SK-N-SH (cell line): ENCODE measurements around the gene EAF1. TPM values are rescaled to one million over a fixed set of nuclear protein-coding genes. Genes with fewer than 3 reads are reported as not detected.

Source experiments
- CTCF ChIA-PET: fragments of 300-600, 350-600 bp; formaldehyde crosslinking; extraction: SDS; loops from one replicate; lab custom pipeline; 2021; lab: Yijun Ruan, JAX
- POLR2A ChIA-PET: fragments of 350-600 bp; sonication (Branson Sonifier 250); formaldehyde crosslinking; extraction: SDS; loops from one replicate; lab custom pipeline; 2020; ENCODE audit warnings: antibody characterized with exemption, inconsistent platforms; lab: Yijun Ruan, JAX
- DNase-seq: peaks from one replicate; pipeline ENCODE4 v3.0.0; 2012
- H2AFZ ChIP-seq: fragments of 200-600 bp; sonication (generic); 2 replicates; pipeline ENCODE4 v1.8.1; 2016; ENCODE audit warnings: antibody characterized with exemption, mild to moderate bottlenecking, low read depth
- H3F3A ChIP-seq: fragments of 200-600 bp; sonication (generic); replicated peaks from 2 replicates; pipeline ENCODE3; 2016; ENCODE audit warnings: antibody characterized with exemption, mild to moderate bottlenecking; ENCODE audit not compliant: insufficient read depth
- H3K27ac ChIP-seq, 2 experiments: fragments of 200-500 bp in 1 of 2; fragments of 200-600 bp in 1 of 2; sonication (Bioruptor generic) in 1 of 2; sonication (generic), shearing (Covaris generic) in 1 of 2; 2 replicates each; pipeline versions ENCODE4 v1.5.1 to v1.6.1; 2014 to 2016; ENCODE audit warnings: low read depth in 2 of 2, inconsistent platforms in 1 of 2, low read length in 1 of 2, mild to moderate bottlenecking in 1 of 2, mixed read lengths in 1 of 2
- H3K27me3 ChIP-seq: fragments of 200-600 bp; sonication (generic), shearing (Covaris generic); 2 replicates; pipeline ENCODE4 v1.6.1; 2016; ENCODE audit warnings: mixed run types; ENCODE audit not compliant: insufficient read depth
- H3K36me3 ChIP-seq, 2 experiments: fragments of 200-500 bp in 1 of 2; fragments of 200-600 bp in 1 of 2; sonication (Bioruptor generic) in 1 of 2; sonication (generic) in 1 of 2; replicated peaks in 1 of 2; 2 replicates each; pipeline versions ENCODE3 to v1.5.1; 2014 to 2016; ENCODE audit warnings: low read length in 1 of 2, mild to moderate bottlenecking in 1 of 2; ENCODE audit not compliant: insufficient read depth in 2 of 2, control insufficient read depth in 1 of 2
- H3K4me1 ChIP-seq, 2 experiments: fragments of 200-500 bp in 1 of 2; fragments of 200-600 bp in 1 of 2; sonication (Bioruptor generic) in 1 of 2; sonication (generic), shearing (Covaris generic) in 1 of 2; 2 replicates each; pipeline versions ENCODE4 v1.5.1 to v1.6.1; 2014 to 2016; ENCODE audit warnings: low read depth in 1 of 2, low read length in 1 of 2, mixed run types in 1 of 2; ENCODE audit not compliant: insufficient read depth in 2 of 2, control insufficient read depth in 1 of 2
- H3K4me2 ChIP-seq: fragments of 200-600 bp; sonication (generic), shearing (Covaris generic); 2 replicates; pipeline ENCODE4 v1.6.1; 2017; ENCODE audit warnings: mixed run types
- H3K4me3 ChIP-seq, 2 experiments: fragments of 200-500 bp in 1 of 2; fragments of 200-600 bp in 1 of 2; sonication (Bioruptor generic) in 1 of 2; sonication (generic), shearing (Covaris generic) in 1 of 2; 2 replicates each; pipeline versions ENCODE4 v1.5.1 to v1.8.1; 2014 to 2016; ENCODE audit warnings: low read depth in 2 of 2, inconsistent platforms in 1 of 2, low read length in 1 of 2, mild to moderate bottlenecking in 1 of 2, mixed read lengths in 1 of 2, moderate library complexity in 1 of 2
- H3K79me2 ChIP-seq: fragments of 200-600 bp; sonication (generic); 2 replicates; pipeline ENCODE4 v1.8.1; 2017; ENCODE audit warnings: mild to moderate bottlenecking; ENCODE audit not compliant: insufficient read depth
- H3K9ac ChIP-seq: fragments of 200-600 bp; sonication (generic); 2 replicates; pipeline ENCODE4 v1.6.1; 2017; ENCODE audit warnings: mixed run types
- H3K9me2 ChIP-seq: fragments of 200-600 bp; sonication (generic); 2 replicates; pipeline ENCODE4 v1.6.1; 2017; ENCODE audit warnings: mixed run types
- H3K9me3 ChIP-seq: fragments of 200-600 bp; sonication (generic); 2 replicates; pipeline ENCODE4 v1.6.1; 2017; ENCODE audit warnings: mixed run types, mild to moderate bottlenecking, moderate library complexity
- H4K20me1 ChIP-seq: fragments of 200-600 bp; sonication (generic); 2 replicates; pipeline ENCODE4 v1.6.1; 2017; ENCODE audit warnings: mild to moderate bottlenecking, mixed run types; ENCODE audit not compliant: insufficient read depth
- CHD2 ChIP-seq: fragments of 150-350 bp; IDR thresholded peaks from 2 replicates; pipeline ENCODE4 v1.6.1; 2018; ENCODE audit warnings: low read length; ENCODE audit not compliant: partially characterized antibody
- EZH2phosphoT487 ChIP-seq: fragments of 200-600 bp; sonication (generic); IDR thresholded peaks from 2 replicates; pipeline ENCODE4 v1.6.1; 2017; ENCODE audit warnings: low read depth, mixed run types, mild to moderate bottlenecking, antibody characterized with exemption, moderate library complexity, borderline replicate concordance
- FOSL2 ChIP-seq: IDR thresholded peaks from 2 replicates; pipeline ENCODE4 v1.4.0; 2012; ENCODE audit warnings: low read depth, mild to moderate bottlenecking, moderate library complexity, borderline replicate concordance
- FOXJ3 ChIP-seq: sonication (generic); formaldehyde crosslinking; IDR thresholded peaks from 2 replicates; pipeline ENCODE4 v1.5.1; 2020; ENCODE audit warnings: mild to moderate bottlenecking, missing genetic modification reagents
- FOXM1 ChIP-seq: IDR thresholded peaks from 2 replicates; pipeline ENCODE4 v1.4.0; 2012; ENCODE audit warnings: low read depth, mild to moderate bottlenecking
- IRF3 ChIP-seq: fragments of 150-350 bp; IDR thresholded peaks from 2 replicates; pipeline ENCODE4 v1.6.1; 2016; ENCODE audit warnings: mild to moderate bottlenecking, low read depth, low read length
- MAX ChIP-seq: IDR thresholded peaks from 2 replicates; pipeline ENCODE4 v1.4.0; 2012; ENCODE audit warnings: low read depth
- MEF2A ChIP-seq: IDR thresholded peaks from 2 replicates; pipeline ENCODE4 v1.4.0; 2012; ENCODE audit warnings: low read depth, borderline replicate concordance
- MXI1 ChIP-seq: IDR thresholded peaks from 2 replicates; pipeline ENCODE4 v1.6.1; 2012; ENCODE audit warnings: mild to moderate bottlenecking, low read depth, low read length, improper control_type of control experiment
- NFIC ChIP-seq: IDR thresholded peaks from 2 replicates; pipeline ENCODE4 v1.4.0; 2012; ENCODE audit warnings: borderline replicate concordance
- NRF1 ChIP-seq: IDR thresholded peaks from 2 replicates; pipeline ENCODE4 v1.6.1; 2012; ENCODE audit warnings: low read depth, mild to moderate bottlenecking, low read length
- PBX3 ChIP-seq: IDR thresholded peaks from 2 replicates; pipeline ENCODE4; 2012
- RAD21 ChIP-seq: IDR thresholded peaks from 2 replicates; pipeline ENCODE4 v1.6.1; 2012; ENCODE audit warnings: mild to moderate bottlenecking, low read length
- RCOR1 ChIP-seq: fragments of 150-350 bp; IDR thresholded peaks from 2 replicates; pipeline ENCODE4 v1.6.1; 2017; ENCODE audit warnings: antibody characterized with exemption, low read length
- RFX5 ChIP-seq: IDR thresholded peaks from 2 replicates; pipeline ENCODE4 v1.6.1; 2012; ENCODE audit warnings: mild to moderate bottlenecking, improper control_type of control experiment, low read length
- SIN3A ChIP-seq: IDR thresholded peaks from 2 replicates; pipeline ENCODE4 v1.6.1; 2012; ENCODE audit warnings: low read depth, mild to moderate bottlenecking, low read length, moderate library complexity, borderline replicate concordance
- SMC3 ChIP-seq: IDR thresholded peaks from 2 replicates; pipeline ENCODE4 v1.6.1; 2012; ENCODE audit warnings: low read depth, low read length, improper control_type of control experiment
- TAF1 ChIP-seq: IDR thresholded peaks from 2 replicates; pipeline ENCODE4 v1.6.1; 2012; ENCODE audit warnings: low read depth, mild to moderate bottlenecking, low read length, moderate library complexity, borderline replicate concordance
- TCF12 ChIP-seq: IDR thresholded peaks from 2 replicates; pipeline ENCODE4 v1.4.0; 2012
- TEAD4 ChIP-seq: IDR thresholded peaks from 2 replicates; pipeline ENCODE4 v1.4.0; 2012; ENCODE audit warnings: mild to moderate bottlenecking, borderline replicate concordance; ENCODE audit not compliant: insufficient read depth
- USF2 ChIP-seq: fragments of 150-350 bp; IDR thresholded peaks from 2 replicates; pipeline ENCODE4 v1.6.1; 2017; ENCODE audit warnings: antibody characterized with exemption, low read length, low read depth, borderline replicate concordance
- YY1 ChIP-seq: IDR thresholded peaks from 2 replicates; pipeline ENCODE4 v1.4.0; 2012; ENCODE audit warnings: low read depth, mild to moderate bottlenecking
- WGBS: methylation state at CpG from one replicate; pipeline ENCODE4 v1.1.6; 2017; ENCODE audit warnings: low lambda C conversion rate; 5-methylcytosine and 5-hydroxymethylcytosine counted together
- polyA plus RNA-seq, 3 experiments: library from polyadenylated mRNA; depleted of rRNA; stranded (reverse); fragments of >200 nt; gene quantifications; 2 replicates each; pipeline ENCODE4 v1.2.3, GENCODE V29; 2012

Gene EAF1
- polyA plus RNA-seq, 1 of the 3 experiments (the other 2 are of a cell fraction): 10.0 TPM

- WGBS: 96% methylated on average over 6 of the region's 6 CpGs
- H3K4me2 ChIP-seq: no peak overlapping the region
- TF ChIP-seq FOXJ3 (CRISPR knock-in tag) (no peak), SIN3A (no peak), FOSL2 (no peak), SMC3 (no peak), CHD2 (no peak), TAF1 (no peak), MEF2A (no peak), TCF12 (no peak), MAX (no peak), IRF3 (no peak)
These were observed 8.8 kb downstream of the EAF1 start for GRCh38 chr3:15436246-15436645.

GRCh38 chr3:15438983-15439382 is 11.6 kb downstream of the EAF1 start:
- Histone ChIP-seq H3K79me2 (no peaks in the 10 kb centered on the region), H3K4me3 (no peak overlapping the region), H3K27ac (no peak overlapping the region), H3K9ac (no peak overlapping the region), H4K20me1 (peaks cover 8% of the 10 kb centered on the region; the same call in 1 of the 2 replicates), H3K9me2 (no peaks in the 10 kb centered on the region), H3K36me3 (peaks cover 77 to 87% of the 10 kb centered on the region in 2 experiments), H2AFZ (no peak overlapping the region), H3F3A (peaks cover 18% of the 10 kb centered on the region), H3K27me3 (no peaks in the 10 kb centered on the region), H3K9me3 (no peaks in the 10 kb centered on the region), H3K4me2 (no peak overlapping the region), H3K4me1 (no peaks in the 10 kb centered on the region; a peak in 1 of 4 replicates)
- DNase-seq: no peak
- CTCF ChIA-PET: interaction anchor here (1.8 kb wide), 1 partner anchor 21 kb away, joined by 4 read pairs; no protein-coding TSS in a partner anchor
- 96% methylated on average over 4 of the region's 4 CpGs for WGBS
- TF ChIP-seq SMC3 (no peak), SIN3A (no peak), RFX5 (no peak), PBX3 (no peak), CHD2 (no peak), USF2 (no peak), NFIC (no peak), MXI1 (no peak), EZH2phosphoT487 (no peak), YY1 (no peak), RCOR1 (no peak), RAD21 (no peak), FOXM1 (no peak), NRF1 (no peak), TEAD4 (no peak), TAF1 (no peak)
- POLR2A ChIA-PET: no interaction called here

More at GRCh38 chr3:15436246-15436645, 8.8 kb downstream of the EAF1 start:
- H3K9me2 ChIP-seq: no peaks in the 10 kb centered on the region
- no peaks in the 10 kb centered on the region for H3K9me3 ChIP-seq
- POLR2A ChIA-PET: no interaction called here
- peaks cover 13% of the 10 kb centered on the region; the same call in 1 of the 2 replicates for H4K20me1 ChIP-seq
- no peak overlapping the region for H3K27ac ChIP-seq
- H2AFZ ChIP-seq: no peak overlapping the region
- no peak overlapping the region for H3K4me3 ChIP-seq
- no peaks in the 10 kb centered on the region; a peak in 2 of 4 replicates for H3K4me1 ChIP-seq
- peaks cover 72 to 91% of the 10 kb centered on the region in 2 experiments for H3K36me3 ChIP-seq
- DNase-seq: no peak
- peaks cover 18% of the 10 kb centered on the region for H3F3A ChIP-seq
- CTCF ChIA-PET: interaction anchor here (1.1 kb wide), 1 partner anchor 233 kb away, joined by 3 read pairs; no protein-coding TSS in a partner anchor
- H3K27me3 ChIP-seq: no peaks in the 10 kb centered on the region
- H3K79me2 ChIP-seq: peaks cover 17% of the 10 kb centered on the region; the same call in 1 of the 2 replicates
- H3K9ac ChIP-seq: no peak overlapping the region
